Measurements from ENCODE around the gene GFI1B.
"Not testable (repeated sequence)": the region's sequence is repeated elsewhere in the genome, so short reads cannot be mapped to it uniquely, and the experiment has no call there.

Gene GFI1B

DNA sequence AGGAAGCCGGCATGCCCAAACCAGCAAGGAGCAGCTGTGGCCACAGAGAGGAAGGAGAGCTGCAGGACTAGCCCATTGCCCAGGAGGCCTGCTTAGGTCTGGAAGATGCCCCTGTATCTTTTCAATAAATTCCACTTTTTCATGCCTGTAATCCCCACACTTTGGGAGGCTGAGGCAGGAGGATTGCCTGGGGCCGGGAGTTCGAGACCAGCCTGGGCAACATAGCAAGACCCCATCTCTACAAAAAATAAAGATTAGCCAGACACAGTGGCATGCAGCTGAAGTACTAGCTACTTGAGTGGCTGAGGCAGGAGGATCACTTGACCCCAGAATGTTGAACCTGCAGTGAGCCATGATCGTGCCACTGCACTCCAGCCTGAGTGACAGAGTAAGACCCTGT is 28.8 kb upstream of the GFI1B start:
- no peak for DNase-seq (ENCODE audit: low read depth, low spot score)
- Histone ChIP-seq H3K9me3 (ENCODE audit: insufficient read depth, low read length) (no peaks in the 10 kb centered on the region), H3K4me3 (ENCODE audit: insufficient read length, low read depth) (no peak overlapping the region), H3K4me1 (ENCODE audit: insufficient read depth, insufficient read length) (peaks cover 6% of the 10 kb centered on the region), H3K9ac (ENCODE audit: insufficient read length, low read depth) (no peak overlapping the region), H3K36me3 (ENCODE audit: insufficient read depth, insufficient read length, low read length) (no peaks in the 10 kb centered on the region), H3K27me3 (ENCODE audit: insufficient read depth, insufficient read length) (no peaks in the 10 kb centered on the region)
- no peak for TF ChIP-seq SUZ12 (IDR thresholded peaks at IDR 0.05; ENCODE audit: extremely low read depth, insufficient read depth, insufficient read length)

DNA sequence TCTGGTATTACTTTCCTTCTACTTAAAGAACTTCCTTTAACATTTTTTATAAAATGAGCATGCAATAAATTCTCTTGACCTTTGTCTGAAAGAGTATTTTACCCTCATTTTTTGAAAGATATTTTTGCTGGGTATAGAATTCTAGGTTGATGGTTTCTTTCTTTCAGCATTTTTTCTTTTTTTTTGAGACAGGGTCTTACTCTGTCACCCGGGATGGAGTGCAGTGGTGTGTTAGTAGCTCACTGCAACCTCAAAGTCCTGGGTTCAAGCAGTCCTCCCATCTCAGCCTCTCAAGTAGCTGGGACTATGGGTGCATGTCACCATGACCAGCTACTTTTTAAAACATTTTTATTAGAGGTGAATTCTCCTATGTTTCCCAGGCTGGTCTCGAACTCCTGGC is 23.4 kb upstream of the GFI1B start:
- TF ChIP-seq SUZ12 (IDR thresholded peaks at IDR 0.05; ENCODE audit: extremely low read depth, insufficient read depth, insufficient read length): no peak
- TF ChIP-seq YY1 (IDR thresholded peaks at IDR 0.05; ENCODE audit: insufficient read depth, insufficient read length): no peak
- TF ChIP-seq ZNF274 (IDR thresholded peaks at IDR 0.05; ENCODE audit: low read depth, low read length): no peak
- Histone ChIP-seq H3K36me3 (ENCODE audit: insufficient read depth, insufficient read length, low read length) (no peaks in the 10 kb centered on the region), H3K27me3 (ENCODE audit: insufficient read depth, insufficient read length) (no peaks in the 10 kb centered on the region)

DNA sequence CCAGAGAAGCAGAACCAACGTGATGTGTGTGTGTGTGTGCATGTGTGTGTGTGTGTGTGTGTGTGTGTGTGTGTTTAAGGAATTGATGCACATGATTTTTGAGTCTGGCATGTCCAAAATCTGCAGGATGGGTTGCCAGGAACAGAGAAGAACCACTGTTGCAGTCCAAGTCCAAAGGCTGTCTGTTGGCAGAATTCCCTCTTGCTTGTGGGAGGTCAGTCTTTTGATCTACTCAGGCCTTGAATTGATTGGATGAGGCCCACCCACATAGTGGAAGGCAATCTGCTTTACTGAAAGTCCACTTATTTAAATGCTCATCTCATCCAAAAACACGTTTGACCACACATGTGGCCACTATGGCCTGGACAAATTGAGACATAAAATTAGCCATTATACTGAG is 22.7 kb upstream of the GFI1B start:
- no peak for TF ChIP-seq ZNF274 (IDR thresholded peaks at IDR 0.05; ENCODE audit: low read depth, low read length)
- Histone ChIP-seq H3K9ac (ENCODE audit: insufficient read length, low read depth) (no peak overlapping the region), H3K27me3 (ENCODE audit: insufficient read depth, insufficient read length) (no peaks in the 10 kb centered on the region), H3K4me1 (ENCODE audit: insufficient read depth, insufficient read length) (no peaks in the 10 kb centered on the region), H3K4me3 (ENCODE audit: insufficient read length, low read depth) (no peak overlapping the region), H3K9me3 (ENCODE audit: insufficient read depth, low read length) (peaks cover 18% of the 10 kb centered on the region; the same call in 1 of the 2 replicates), H3K36me3 (ENCODE audit: insufficient read depth, insufficient read length, low read length) (no peaks in the 10 kb centered on the region)
- DNase-seq (ENCODE audit: low read depth, low spot score): no peak

More for the DNA sequence above, 23.4 kb upstream of the GFI1B start:
- no peak overlapping the region for H3K9ac ChIP-seq (ENCODE audit: insufficient read length, low read depth)
- no peaks in the 10 kb centered on the region for H3K4me1 ChIP-seq (ENCODE audit: insufficient read depth, insufficient read length)
- no peak overlapping the region for H3K4me3 ChIP-seq (ENCODE audit: insufficient read length, low read depth)
- DNase-seq (ENCODE audit: low read depth, low spot score): no peak
- H3K9me3 ChIP-seq (ENCODE audit: insufficient read depth, low read length): peaks cover 18% of the 10 kb centered on the region; the same call in 1 of the 2 replicates

DNA sequence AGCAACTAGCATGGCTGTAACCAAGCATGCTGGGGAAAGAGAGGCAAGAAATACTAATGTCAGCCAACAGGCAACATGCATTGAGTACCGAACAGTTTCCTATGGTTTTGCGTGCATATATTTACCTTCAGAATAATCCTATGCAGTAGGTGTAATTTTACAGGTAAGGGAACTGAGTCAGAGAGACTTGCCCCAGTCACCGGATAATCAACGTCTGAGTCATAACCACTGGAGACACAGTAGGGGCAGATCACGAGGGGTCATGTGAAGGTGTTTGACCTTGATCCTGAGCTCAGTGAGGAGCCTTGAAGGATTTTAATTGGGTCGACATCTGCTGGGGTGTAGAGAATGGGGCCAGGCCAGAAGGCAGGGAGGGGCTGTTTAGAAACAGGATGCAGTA is 20.7 kb upstream of the GFI1B start:
- no peaks in the 10 kb centered on the region for H3K4me1 ChIP-seq (ENCODE audit: insufficient read depth, insufficient read length)
- H3K9ac ChIP-seq (ENCODE audit: insufficient read length, low read depth): no peak overlapping the region
- no peaks in the 10 kb centered on the region for H3K36me3 ChIP-seq (ENCODE audit: insufficient read depth, insufficient read length, low read length)
- no peak for DNase-seq (ENCODE audit: low read depth, low spot score)
- H3K9me3 ChIP-seq (ENCODE audit: insufficient read depth, low read length): peaks cover 18% of the 10 kb centered on the region; the same call in 1 of the 2 replicates
- no peak overlapping the region for H3K4me3 ChIP-seq (ENCODE audit: insufficient read length, low read depth)
- H3K27me3 ChIP-seq (ENCODE audit: insufficient read depth, insufficient read length): no peaks in the 10 kb centered on the region
- TF ChIP-seq ZNF274 (IDR thresholded peaks at IDR 0.05; ENCODE audit: low read depth, low read length) (no peak), YY1 (IDR thresholded peaks at IDR 0.05; ENCODE audit: insufficient read depth, insufficient read length) (no peak), SUZ12 (IDR thresholded peaks at IDR 0.05; ENCODE audit: extremely low read depth, insufficient read depth, insufficient read length) (no peak)

DNA sequence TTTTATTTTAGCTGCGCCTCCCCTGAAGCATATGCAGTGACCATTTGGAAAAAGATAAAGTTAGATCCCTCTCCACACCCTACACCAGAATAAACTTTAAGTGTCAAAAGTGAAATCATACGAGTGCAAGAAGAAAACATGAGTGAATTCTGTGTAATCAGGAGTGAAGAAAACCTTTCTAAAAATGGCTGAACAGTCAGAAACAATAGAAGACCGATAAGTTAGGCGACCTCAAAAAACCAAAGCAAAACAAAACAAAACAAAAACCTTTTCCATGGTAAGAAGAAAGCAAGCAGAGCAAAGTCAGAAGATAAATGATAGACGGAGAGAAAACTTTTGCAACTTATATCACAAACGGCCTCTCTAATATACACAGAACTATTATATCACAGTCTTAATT is 17.5 kb upstream of the GFI1B start:
- no peak overlapping the region for H3K9ac ChIP-seq (ENCODE audit: insufficient read length, low read depth)
- H3K4me3 ChIP-seq (ENCODE audit: insufficient read length, low read depth): no peak overlapping the region
- no peaks in the 10 kb centered on the region for H3K4me1 ChIP-seq (ENCODE audit: insufficient read depth, insufficient read length)
- no peaks in the 10 kb centered on the region for H3K36me3 ChIP-seq (ENCODE audit: insufficient read depth, insufficient read length, low read length)
- TF ChIP-seq SUZ12 (IDR thresholded peaks at IDR 0.05; ENCODE audit: extremely low read depth, insufficient read depth, insufficient read length) (no peak), ZNF274 (IDR thresholded peaks at IDR 0.05; ENCODE audit: low read depth, low read length) (no peak), YY1 (IDR thresholded peaks at IDR 0.05; ENCODE audit: insufficient read depth, insufficient read length) (no peak)
- H3K9me3 ChIP-seq (ENCODE audit: insufficient read depth, low read length): 0 out of 2 replicates have a peak, but pooled peaks cover 13% of the 10 kb centered on the region
- no peaks in the 10 kb centered on the region for H3K27me3 ChIP-seq (ENCODE audit: insufficient read depth, insufficient read length)
- no peak for DNase-seq (ENCODE audit: low read depth, low spot score)

DNA sequence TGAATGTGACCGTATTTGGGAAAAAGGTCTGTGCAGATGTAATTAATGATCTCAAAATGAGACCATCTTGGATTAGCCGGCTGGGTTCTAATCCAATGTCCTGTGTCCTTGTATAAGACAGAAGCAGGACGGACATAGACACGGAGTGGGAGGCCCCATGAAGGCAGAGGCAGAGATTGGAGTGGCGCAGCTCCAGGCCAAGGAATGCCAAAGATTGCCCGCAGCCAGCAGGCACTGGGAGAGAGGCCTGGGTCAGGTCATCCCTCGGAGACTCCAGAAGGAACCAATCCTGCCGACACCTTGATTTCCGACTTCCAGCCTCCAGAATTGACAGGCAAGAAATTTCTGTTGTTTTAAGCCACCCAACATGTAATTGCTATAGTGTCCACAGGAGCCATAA is 13.0 kb upstream of the GFI1B start:
- no peak for DNase-seq (ENCODE audit: low read depth, low spot score)
- Histone ChIP-seq H3K4me1 (ENCODE audit: insufficient read depth, insufficient read length) (peaks cover 3% of the 10 kb centered on the region), H3K27me3 (ENCODE audit: insufficient read depth, insufficient read length) (no peaks in the 10 kb centered on the region), H3K36me3 (ENCODE audit: insufficient read depth, insufficient read length, low read length) (no peaks in the 10 kb centered on the region), H3K9me3 (ENCODE audit: insufficient read depth, low read length) (no peaks in the 10 kb centered on the region), H3K9ac (ENCODE audit: insufficient read length, low read depth) (no peak overlapping the region), H3K4me3 (ENCODE audit: insufficient read length, low read depth) (no peak overlapping the region)
- no peak for TF ChIP-seq SUZ12 (IDR thresholded peaks at IDR 0.05; ENCODE audit: extremely low read depth, insufficient read depth, insufficient read length)
- no peak for TF ChIP-seq YY1 (IDR thresholded peaks at IDR 0.05; ENCODE audit: insufficient read depth, insufficient read length)
- no peak for TF ChIP-seq ZNF274 (IDR thresholded peaks at IDR 0.05; ENCODE audit: low read depth, low read length)

DNA sequence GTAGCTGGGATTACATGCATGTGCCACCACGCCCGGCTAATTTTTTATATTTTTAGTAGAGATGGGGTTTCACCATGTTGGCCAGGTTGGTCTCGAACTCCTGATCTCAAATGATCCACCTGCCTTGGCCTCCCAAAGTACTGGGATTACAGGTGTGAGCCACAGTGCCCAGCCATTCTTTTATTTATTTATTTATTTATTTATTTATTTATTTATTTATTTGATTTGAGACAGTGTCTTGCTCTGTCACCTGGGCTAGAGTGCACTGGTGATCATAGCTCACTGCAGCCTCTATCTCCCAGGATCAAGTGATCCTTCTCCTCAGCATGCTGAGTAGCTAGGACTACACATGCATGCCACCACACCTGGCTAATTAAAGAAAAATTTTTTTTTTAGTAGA is 10.6 kb upstream of the GFI1B start:
- not testable (repeated sequence) for H3K27me3 ChIP-seq (ENCODE audit: insufficient read depth, insufficient read length); H3K36me3 ChIP-seq (ENCODE audit: insufficient read depth, insufficient read length, low read length); H3K4me1 ChIP-seq (ENCODE audit: insufficient read depth, insufficient read length); H3K4me3 ChIP-seq (ENCODE audit: insufficient read length, low read depth); H3K9me3 ChIP-seq (ENCODE audit: insufficient read depth, low read length); H3K9ac ChIP-seq (ENCODE audit: insufficient read length, low read depth); DNase-seq (ENCODE audit: low read depth, low spot score)

DNA sequence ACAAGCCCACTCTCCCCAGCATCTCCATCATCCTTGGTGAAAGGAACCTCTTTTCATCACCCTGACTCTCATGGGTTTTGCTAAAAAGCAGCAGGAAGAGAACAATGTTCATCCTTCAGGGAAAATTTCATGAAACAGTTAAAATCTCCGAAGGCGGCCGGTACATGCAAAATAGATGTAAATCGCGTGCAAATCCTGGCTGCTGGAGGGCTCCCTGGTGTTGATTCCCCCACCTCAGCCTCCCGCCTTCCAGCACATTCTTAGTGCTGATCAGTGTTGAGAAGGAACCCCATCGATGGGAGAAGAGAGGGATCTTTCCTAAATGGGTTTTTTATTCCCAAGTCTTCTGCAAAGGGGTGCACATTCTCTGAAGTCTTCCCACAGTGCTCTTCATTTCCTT is 8.7 kb upstream of the GFI1B start:
- Histone ChIP-seq H3K36me3 (ENCODE audit: insufficient read depth, insufficient read length, low read length) (no peaks in the 10 kb centered on the region), H3K4me3 (ENCODE audit: insufficient read length, low read depth) (no peak overlapping the region), H3K27me3 (ENCODE audit: insufficient read depth, insufficient read length) (peaks cover 18% of the 10 kb centered on the region), H3K9me3 (ENCODE audit: insufficient read depth, low read length) (no peaks in the 10 kb centered on the region), H3K4me1 (ENCODE audit: insufficient read depth, insufficient read length) (peaks cover 3% of the 10 kb centered on the region), H3K9ac (ENCODE audit: insufficient read length, low read depth) (no peak overlapping the region)
- no peak for DNase-seq (ENCODE audit: low read depth, low spot score)
- TF ChIP-seq SUZ12 (IDR thresholded peaks at IDR 0.05; ENCODE audit: extremely low read depth, insufficient read depth, insufficient read length): no peak
- TF ChIP-seq YY1 (IDR thresholded peaks at IDR 0.05; ENCODE audit: insufficient read depth, insufficient read length): no peak
- no peak for TF ChIP-seq ZNF274 (IDR thresholded peaks at IDR 0.05; ENCODE audit: low read depth, low read length)

All from NT2/D1 (cell line).